ENCODE data around the gene SIGLEC6. TPM values are rescaled to one million over a fixed set of nuclear protein-coding genes. Genes with fewer than 3 reads are reported as not detected.

Gene SIGLEC6
- total RNA-seq, 1 experiment from 2014 or later, result not detected

DNA sequence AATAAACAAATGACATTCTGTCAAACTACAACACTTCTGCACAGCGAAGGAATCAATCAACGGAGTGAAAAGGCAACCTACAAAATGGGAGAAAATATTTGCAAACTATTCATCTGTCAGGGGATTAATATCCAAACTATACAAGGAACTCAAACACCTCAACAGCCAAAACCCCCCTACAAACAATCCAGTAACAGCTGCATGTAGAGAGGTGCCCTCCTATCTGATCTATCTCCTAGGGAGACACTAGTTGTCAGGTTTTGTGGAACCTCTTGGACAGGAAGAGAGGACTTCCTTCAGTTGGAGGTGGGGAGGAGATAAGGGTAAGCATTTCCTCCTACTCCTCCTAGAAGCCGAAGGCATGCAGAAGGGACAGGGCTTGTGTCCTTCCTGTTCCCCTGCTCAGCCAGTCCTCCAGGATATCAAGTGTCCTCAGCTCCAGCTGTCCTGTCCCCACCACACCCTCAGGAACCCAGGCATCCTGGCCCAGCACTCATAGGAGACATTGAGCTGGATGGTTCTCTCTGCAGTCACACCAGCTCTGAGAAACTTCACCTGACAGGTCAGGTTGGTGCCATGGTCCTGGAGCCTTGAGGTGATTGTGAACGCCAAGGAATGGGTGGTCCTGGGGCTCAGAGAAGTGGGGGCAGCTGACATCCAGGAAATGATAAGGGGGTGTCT lies 63.5 kb downstream of the SIGLEC6 start:
- intact Hi-C loops (cut with micrococcal nuclease), result no loop called here
- no peak for ATAC-seq
- H3K4me1 ChIP-seq (ENCODE audit: control insufficient read depth in 1 of 2, insufficient read depth in 2 of 2, low read length in 2 of 2), result no peaks in the 10 kb centered on the region

More for the DNA sequence above, 63.5 kb downstream of the SIGLEC6 start:
- Histone ChIP-seq H3K36me3 (ENCODE audit: control insufficient read depth in 1 of 2, insufficient read depth in 2 of 2, low read length in 2 of 2) (no peaks in the 10 kb centered on the region), H3K79me2 (ENCODE audit: insufficient read depth, low read length) (no peaks in the 10 kb centered on the region), H2AFZ (ENCODE audit: low read depth, low read length, poor library complexity, severe bottlenecking) (no peak overlapping the region), H3K4me2 (ENCODE audit: low read length) (no peak overlapping the region), H3K27ac (ENCODE audit: low read depth, low read length) (no peak overlapping the region), H3K9me3 (ENCODE audit: control insufficient read depth in 1 of 2, insufficient read depth in 1 of 2, low read depth in 1 of 2, low read length in 2 of 2) (no peaks in the 10 kb centered on the region), H3K4me3 (replicated peaks in 1 of 2; ENCODE audit: low read depth in 1 of 2, low read length in 2 of 2) (no peak overlapping the region), H3K27me3 (ENCODE audit: insufficient read depth, low read length) (peaks cover 24% of the 10 kb centered on the region), H4K20me1 (ENCODE audit: insufficient read depth) (no peaks in the 10 kb centered on the region), H3K9ac (ENCODE audit: low read length) (no peak overlapping the region), H3K9me2 (ENCODE audit: insufficient read depth) (no peaks in the 10 kb centered on the region)
- no TSS peak for BruUV-seq (replicated peaks)
- RAD21 ChIA-PET (ENCODE audit: low non-redundant PET in 1 of 2, low total read pairs in 2 of 2, uncharacterized antibody in 2 of 2, unreplicated experiment in 2 of 2), result no interaction called here
- CTCF ChIA-PET, result interaction anchor here (1.4 kb wide), 1 partner anchor 189 kb away, joined by 5 read pairs; no protein-coding TSS in a partner anchor
- POLR2A ChIA-PET, result interaction anchor here (0.6 kb wide), 1 partner anchor 103 kb away, joined by 3 read pairs; the partner anchor contains the start of gene ZNF175
- TF ChIP-seq ELF1 (IDR thresholded peaks at IDR 0.05; ENCODE audit: borderline replicate concordance, low read depth) (no peak), RAD21 (IDR thresholded peaks at IDR 0.05; ENCODE audit: low read depth) (no peak), SRF (IDR thresholded peaks at IDR 0.05; ENCODE audit: low read depth) (no peak), SIN3A (IDR thresholded peaks at IDR 0.05; ENCODE audit: low read depth) (no peak), POLR2A (IDR thresholded peaks at IDR 0.05; ENCODE audit: borderline replicate concordance, extremely low read depth, insufficient read depth, insufficient read length) (no peak), TCF7L2 (IDR thresholded peaks at IDR 0.05; ENCODE audit: borderline replicate concordance, extremely low read depth, insufficient read depth, insufficient read length) (no peak), EZH2phosphoT487 (IDR thresholded peaks at IDR 0.05; ENCODE audit: borderline replicate concordance) (no peak), EGR1 (IDR thresholded peaks at IDR 0.05; ENCODE audit: low read depth) (no peak), ZNF274 (IDR thresholded peaks at IDR 0.05; ENCODE audit: low read depth, low read length) (no peak), FOSL1 (IDR thresholded peaks at IDR 0.05; ENCODE audit: low read depth) (no peak), CEBPB (IDR thresholded peaks at IDR 0.05; ENCODE audit: low read depth) (no peak), JUND (IDR thresholded peaks at IDR 0.05) (no peak), ZFX (IDR thresholded peaks at IDR 0.05) (no peak), CBX3 (IDR thresholded peaks at IDR 0.05; ENCODE audit: low read depth) (no peak), YY1 (IDR thresholded peaks at IDR 0.05; ENCODE audit: extremely low read depth, insufficient replicate concordance, low read depth, low read length) (no peak), SP1 (IDR thresholded peaks at IDR 0.05; ENCODE audit: low read depth) (no peak)
- TF ChIP-seq, protein P1, sequence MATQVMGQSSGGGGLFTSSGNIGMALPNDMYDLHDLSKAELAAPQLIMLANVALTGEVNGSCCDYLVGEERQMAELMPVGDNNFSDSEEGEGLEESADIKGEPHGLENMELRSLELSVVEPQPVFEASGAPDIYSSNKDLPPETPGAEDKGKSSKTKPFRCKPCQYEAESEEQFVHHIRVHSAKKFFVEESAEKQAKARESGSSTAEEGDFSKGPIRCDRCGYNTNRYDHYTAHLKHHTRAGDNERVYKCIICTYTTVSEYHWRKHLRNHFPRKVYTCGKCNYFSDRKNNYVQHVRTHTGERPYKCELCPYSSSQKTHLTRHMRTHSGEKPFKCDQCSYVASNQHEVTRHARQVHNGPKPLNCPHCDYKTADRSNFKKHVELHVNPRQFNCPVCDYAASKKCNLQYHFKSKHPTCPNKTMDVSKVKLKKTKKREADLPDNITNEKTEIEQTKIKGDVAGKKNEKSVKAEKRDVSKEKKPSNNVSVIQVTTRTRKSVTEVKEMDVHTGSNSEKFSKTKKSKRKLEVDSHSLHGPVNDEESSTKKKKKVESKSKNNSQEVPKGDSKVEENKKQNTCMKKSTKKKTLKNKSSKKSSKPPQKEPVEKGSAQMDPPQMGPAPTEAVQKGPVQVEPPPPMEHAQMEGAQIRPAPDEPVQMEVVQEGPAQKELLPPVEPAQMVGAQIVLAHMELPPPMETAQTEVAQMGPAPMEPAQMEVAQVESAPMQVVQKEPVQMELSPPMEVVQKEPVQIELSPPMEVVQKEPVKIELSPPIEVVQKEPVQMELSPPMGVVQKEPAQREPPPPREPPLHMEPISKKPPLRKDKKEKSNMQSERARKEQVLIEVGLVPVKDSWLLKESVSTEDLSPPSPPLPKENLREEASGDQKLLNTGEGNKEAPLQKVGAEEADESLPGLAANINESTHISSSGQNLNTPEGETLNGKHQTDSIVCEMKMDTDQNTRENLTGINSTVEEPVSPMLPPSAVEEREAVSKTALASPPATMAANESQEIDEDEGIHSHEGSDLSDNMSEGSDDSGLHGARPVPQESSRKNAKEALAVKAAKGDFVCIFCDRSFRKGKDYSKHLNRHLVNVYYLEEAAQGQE (IDR thresholded peaks at IDR 0.05; ENCODE audit: low read depth), result no peak
- TF ChIP-seq, protein P2, sequence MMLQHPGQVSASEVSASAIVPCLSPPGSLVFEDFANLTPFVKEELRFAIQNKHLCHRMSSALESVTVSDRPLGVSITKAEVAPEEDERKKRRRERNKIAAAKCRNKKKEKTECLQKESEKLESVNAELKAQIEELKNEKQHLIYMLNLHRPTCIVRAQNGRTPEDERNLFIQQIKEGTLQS (IDR thresholded peaks at IDR 0.05), result no peak
- TF ChIP-seq, protein P3, sequence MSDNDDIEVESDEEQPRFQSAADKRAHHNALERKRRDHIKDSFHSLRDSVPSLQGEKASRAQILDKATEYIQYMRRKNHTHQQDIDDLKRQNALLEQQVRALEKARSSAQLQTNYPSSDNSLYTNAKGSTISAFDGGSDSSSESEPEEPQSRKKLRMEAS (IDR thresholded peaks at IDR 0.05), result no peak
- DNase-seq (ENCODE audit: low read depth, low spot score), result no peak

Data from HCT116 (cell line).